Astrocyte of the cerebellum (primary cell): ENCODE results near the gene INAFM1.
A peak's percentile ranks its signal among the peaks of the same experiment; 100 is the strongest.

Experiments
- DNase-seq: peaks from one replicate; pipeline ENCODE4 v3.0.0-alpha.2; 2011; ENCODE audit warnings: low read depth
- H3K4me3 ChIP-seq: 2 replicates; pipeline ENCODE4 v1.5.1; 2011; ENCODE audit warnings: mild to moderate bottlenecking, low read depth, low read length, moderate library complexity
- in situ Hi-C: cut with HindIII; loops from 2 replicates; pipeline ENCODE4 v1.10.0; 2017; ENCODE audit warnings: low sequenced_read_pairs
- TF ChIP-seq, protein P1 (sequence below): IDR thresholded peaks from 2 replicates; pipeline ENCODE4 v1.5.1; 2012; ENCODE audit warnings: low read length, low read depth, moderate library complexity, mild to moderate bottlenecking; ENCODE audit errors: missing control alignments

The INAFM1 gene

GRCh38 chr19:47313754-47314295 is 39.1 kb downstream of the INAFM1 start:
- no peak overlapping the region for H3K4me3 ChIP-seq
- in situ Hi-C loops = no loop called here
- TF ChIP-seq, protein P1, sequence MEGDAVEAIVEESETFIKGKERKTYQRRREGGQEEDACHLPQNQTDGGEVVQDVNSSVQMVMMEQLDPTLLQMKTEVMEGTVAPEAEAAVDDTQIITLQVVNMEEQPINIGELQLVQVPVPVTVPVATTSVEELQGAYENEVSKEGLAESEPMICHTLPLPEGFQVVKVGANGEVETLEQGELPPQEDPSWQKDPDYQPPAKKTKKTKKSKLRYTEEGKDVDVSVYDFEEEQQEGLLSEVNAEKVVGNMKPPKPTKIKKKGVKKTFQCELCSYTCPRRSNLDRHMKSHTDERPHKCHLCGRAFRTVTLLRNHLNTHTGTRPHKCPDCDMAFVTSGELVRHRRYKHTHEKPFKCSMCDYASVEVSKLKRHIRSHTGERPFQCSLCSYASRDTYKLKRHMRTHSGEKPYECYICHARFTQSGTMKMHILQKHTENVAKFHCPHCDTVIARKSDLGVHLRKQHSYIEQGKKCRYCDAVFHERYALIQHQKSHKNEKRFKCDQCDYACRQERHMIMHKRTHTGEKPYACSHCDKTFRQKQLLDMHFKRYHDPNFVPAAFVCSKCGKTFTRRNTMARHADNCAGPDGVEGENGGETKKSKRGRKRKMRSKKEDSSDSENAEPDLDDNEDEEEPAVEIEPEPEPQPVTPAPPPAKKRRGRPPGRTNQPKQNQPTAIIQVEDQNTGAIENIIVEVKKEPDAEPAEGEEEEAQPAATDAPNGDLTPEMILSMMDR = no peak
- DNase-seq = no peak

DNA sequence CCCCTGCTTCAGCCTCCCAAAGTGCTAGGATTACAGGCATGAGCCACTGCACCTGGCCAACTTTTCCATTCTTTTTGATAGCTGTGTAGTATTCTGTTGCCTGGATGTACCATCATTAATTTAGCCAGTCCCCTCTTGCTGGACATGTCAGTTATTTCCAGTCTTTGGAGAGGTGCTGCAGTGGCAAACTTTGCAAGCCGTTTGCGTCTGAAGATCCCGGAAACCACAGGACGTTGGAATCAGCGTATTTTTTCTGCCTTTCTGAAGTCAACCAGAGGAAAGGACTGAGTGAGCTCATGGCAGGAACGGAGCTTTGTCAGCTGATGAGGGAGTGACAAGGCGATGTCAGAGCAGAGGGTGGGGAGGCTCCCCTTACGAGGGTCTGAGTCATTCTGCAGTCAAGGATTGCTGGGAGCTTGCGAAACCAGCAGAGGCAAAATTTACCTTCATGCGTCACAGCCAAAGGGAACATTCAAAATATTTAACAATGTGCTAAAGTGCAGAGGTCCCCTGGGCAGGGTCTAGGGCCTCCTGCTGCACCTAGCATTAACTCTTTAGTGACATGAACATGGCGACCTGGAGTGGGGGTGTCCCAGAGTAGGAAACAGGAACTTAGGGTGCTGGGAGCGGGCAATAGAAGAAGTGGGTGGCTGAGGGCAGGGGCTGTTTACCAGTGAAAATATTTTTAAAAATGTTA is 40.6 kb downstream of the INAFM1 start:
- H3K4me3 ChIP-seq = no peak overlapping the region
- in situ Hi-C loops = no loop called here
- TF ChIP-seq, protein P1 = no peak
- peak; percentile 12 for DNase-seq

DNA sequence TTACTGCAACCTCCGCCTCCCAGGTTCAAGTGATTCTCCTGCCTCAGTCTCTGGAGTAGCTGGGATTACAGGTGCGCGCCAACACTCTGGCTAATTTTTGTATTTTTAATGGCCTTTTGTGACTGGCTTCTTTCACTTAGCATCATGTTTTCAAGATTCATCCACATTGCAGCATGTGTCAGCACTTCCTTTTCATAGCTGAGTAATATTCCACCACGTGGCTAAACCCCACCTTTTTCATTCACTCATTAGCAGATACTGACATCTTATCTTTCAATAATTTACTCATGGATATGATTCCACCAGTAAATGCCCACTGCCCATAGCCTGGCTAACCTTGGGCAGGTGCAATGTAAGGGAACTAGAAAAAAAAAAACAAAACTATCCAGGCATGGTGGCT is 41.8 kb downstream of the INAFM1 start:
- no peak overlapping the region for H3K4me3 ChIP-seq
- TF ChIP-seq, protein P1 = no peak
- DNase-seq = no peak
- in situ Hi-C loops = no loop called here

DNA sequence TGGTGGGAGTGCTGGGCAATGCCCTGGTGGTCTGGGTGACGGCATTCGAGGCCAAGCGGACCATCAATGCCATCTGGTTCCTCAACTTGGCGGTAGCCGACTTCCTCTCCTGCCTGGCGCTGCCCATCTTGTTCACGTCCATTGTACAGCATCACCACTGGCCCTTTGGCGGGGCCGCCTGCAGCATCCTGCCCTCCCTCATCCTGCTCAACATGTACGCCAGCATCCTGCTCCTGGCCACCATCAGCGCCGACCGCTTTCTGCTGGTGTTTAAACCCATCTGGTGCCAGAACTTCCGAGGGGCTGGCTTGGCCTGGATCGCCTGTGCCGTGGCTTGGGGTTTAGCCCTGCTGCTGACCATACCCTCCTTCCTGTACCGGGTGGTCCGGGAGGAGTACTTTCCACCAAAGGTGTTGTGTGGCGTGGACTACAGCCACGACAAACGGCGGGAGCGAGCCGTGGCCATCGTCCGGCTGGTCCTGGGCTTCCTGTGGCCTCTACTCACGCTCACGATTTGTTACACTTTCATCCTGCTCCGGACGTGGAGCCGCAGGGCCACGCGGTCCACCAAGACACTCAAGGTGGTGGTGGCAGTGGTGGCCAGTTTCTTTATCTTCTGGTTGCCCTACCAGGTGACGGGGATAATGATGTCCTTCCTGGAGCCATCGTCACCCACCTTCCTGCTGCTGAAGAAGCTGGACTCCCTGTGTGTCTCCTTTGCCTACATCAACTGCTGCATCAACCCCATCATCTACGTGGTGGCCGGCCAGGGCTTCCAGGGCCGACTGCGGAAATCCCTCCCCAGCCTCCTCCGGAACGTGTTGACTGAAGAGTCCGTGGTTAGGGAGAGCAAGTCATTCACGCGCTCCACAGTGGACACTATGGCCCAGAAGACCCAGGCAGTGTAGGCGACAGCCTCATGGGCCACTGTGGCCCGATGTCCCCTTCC is 45.5 kb downstream of the INAFM1 start:
- in situ Hi-C loops = no loop called here
- no peak for DNase-seq
- TF ChIP-seq, protein P1 = no peak
- no peak overlapping the region for H3K4me3 ChIP-seq

- TF ChIP-seq, protein P1 = no peak
- no peak for DNase-seq
- H3K4me3 ChIP-seq = no peak overlapping the region
- in situ Hi-C loops = no loop called here
These were observed 46.9 kb downstream of the INAFM1 start for GRCh38 chr19:47321630-47322029.

DNA sequence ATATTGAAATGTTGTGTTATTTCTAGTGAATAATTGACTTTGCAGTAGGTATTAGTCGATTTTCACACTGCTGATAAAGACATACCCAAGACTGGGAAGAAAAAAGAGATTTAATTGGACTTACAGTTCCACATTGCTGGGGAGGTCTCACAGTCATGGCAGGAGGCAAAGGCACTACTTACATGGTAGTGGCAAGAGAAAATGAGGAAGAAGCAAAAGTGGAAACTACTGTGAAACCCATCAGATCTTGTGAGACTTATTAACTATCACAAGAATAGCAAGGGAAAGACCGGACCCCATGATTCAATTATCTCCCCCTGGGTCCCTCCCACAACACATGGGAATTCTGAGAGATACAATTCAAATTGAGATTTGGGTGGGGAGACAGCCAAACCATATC is 47.4 kb downstream of the INAFM1 start:
- in situ Hi-C loops = no loop called here
- no peak overlapping the region for H3K4me3 ChIP-seq
- no peak for DNase-seq
- TF ChIP-seq, protein P1 = no peak
